Endothelial cell of umbilical vein (primary cell): Measurements from ENCODE around the gene HUWE1. TPM values are rescaled to one million over a fixed set of nuclear protein-coding genes. Genes with fewer than 3 reads are reported as not detected.

Experiments used
- BruUV-seq: library from RNA; stranded (reverse); fragments of 400-500 nt; replicated peaks from 2 replicates; lab custom pipeline; 2021; lab: Mats Ljungman, UMichigan
- CTCF ChIA-PET: fragments of 300-600, 350-600 bp; sonication (Branson Sonifier 250); formaldehyde crosslinking; loops from one replicate; lab custom pipeline; 2021; ENCODE audit warnings: antibody characterized with exemption, inconsistent platforms; lab: Charles Lee
- POLR2A ChIA-PET: fragments of 300-600, 350-600 bp; sonication (Branson Sonifier 250); formaldehyde crosslinking; loops from one replicate; lab custom pipeline; 2021; ENCODE audit warnings: antibody characterized with exemption, inconsistent platforms; lab: Charles Lee
- DNase-seq: peaks from one replicate; pipeline ENCODE4 v3.0.0-alpha.2; 2011; ENCODE audit warnings: low read depth, low spot score
- FAIRE-seq: peaks from 2 replicates; lab custom pipeline; 2011; peaks lifted over from hg19 to GRCh38; lab: Jason Lieb, UNC
- H2AFZ ChIP-seq: 2 replicates; pipeline ENCODE4 v1.6.0; 2012; ENCODE audit warnings: low read depth, low read length, control low read depth, inconsistent platforms
- H3K27ac ChIP-seq: 2 replicates; pipeline ENCODE4 v1.5.1; 2011; ENCODE audit warnings: low read depth, mild to moderate bottlenecking, control low read depth, low read length, moderate library complexity; ENCODE audit not compliant: insufficient read depth
- H3K27me3 ChIP-seq, 2 experiments: 2 replicates each; pipeline versions ENCODE4 v1.6.0 to v1.6.1; 2011; ENCODE audit warnings: low read length in 2 of 2, mixed read lengths in 1 of 2; ENCODE audit not compliant: control insufficient read depth in 2 of 2, insufficient read depth in 2 of 2
- H3K36me3 ChIP-seq, 2 experiments: 2 replicates in 1 of 2; 3 replicates in 1 of 2; pipeline ENCODE4 v1.5.1; 2011; ENCODE audit warnings: low read length in 2 of 2, mild to moderate bottlenecking in 1 of 2, moderate library complexity in 1 of 2; ENCODE audit not compliant: control insufficient read depth in 2 of 2, insufficient read depth in 2 of 2; ENCODE audit errors: extremely low read depth in 1 of 2
- H3K4me1 ChIP-seq: 3 replicates; pipeline ENCODE4 v1.5.1; 2011; ENCODE audit warnings: mild to moderate bottlenecking, low read length; ENCODE audit not compliant: control insufficient read depth, insufficient read depth; ENCODE audit errors: extremely low read depth
- H3K4me2 ChIP-seq: 2 replicates; pipeline ENCODE4 v1.6.1; 2011; ENCODE audit warnings: low read length, control low read depth, mixed read lengths; ENCODE audit not compliant: insufficient read depth
- H3K4me3 ChIP-seq, 3 experiments: fragments of 200-600 bp in 1 of 3; sonication (generic), shearing (Covaris generic) in 1 of 3; replicated peaks in 1 of 3; 2 replicates each; pipeline ENCODE4 v1.5.1; 2011 to 2016; ENCODE audit warnings: control low read depth in 3 of 3, low read length in 3 of 3, mild to moderate bottlenecking in 2 of 3, inconsistent platforms in 1 of 3, low read depth in 1 of 3, moderate library complexity in 1 of 3; ENCODE audit not compliant: insufficient read depth in 1 of 3
- H3K79me2 ChIP-seq: 2 replicates; pipeline ENCODE4 v1.6.0; 2012; ENCODE audit warnings: low read length, inconsistent platforms; ENCODE audit not compliant: control insufficient read depth, insufficient read depth
- H3K9ac ChIP-seq: replicated peaks from 2 replicates; pipeline ENCODE3; 2011; ENCODE audit warnings: low read length, control low read depth; ENCODE audit not compliant: insufficient read depth; ENCODE audit errors: extremely low read depth
- H3K9me1 ChIP-seq: replicated peaks from 3 replicates; pipeline ENCODE4 v1.6.0; 2011; ENCODE audit warnings: mild to moderate bottlenecking, low read length; ENCODE audit not compliant: control insufficient read depth, insufficient read depth; ENCODE audit errors: extremely low read depth
- H3K9me3 ChIP-seq: replicated peaks from 2 replicates; pipeline ENCODE4 v1.5.1; 2012; ENCODE audit warnings: low read length, inconsistent platforms; ENCODE audit not compliant: control insufficient read depth, insufficient read depth
- H4K20me1 ChIP-seq: replicated peaks from 2 replicates; pipeline ENCODE3; 2011; ENCODE audit warnings: mild to moderate bottlenecking, low read length; ENCODE audit not compliant: control insufficient read depth, insufficient read depth; ENCODE audit errors: extremely low read depth
- CTCF ChIP-seq, 2 donors: IDR thresholded peaks; 1 replicate in 1 of 2; 2 replicates in 1 of 2; pipeline ENCODE4 v1.5.1; 2011; ENCODE audit warnings: low read length in 2 of 2, mild to moderate bottlenecking in 2 of 2, moderate library complexity in 2 of 2, control low read depth in 1 of 2, inconsistent platforms in 1 of 2, low read depth in 1 of 2; ENCODE audit not compliant: insufficient read depth in 1 of 2; ENCODE audit errors: extremely low read depth in 1 of 2
- EZH2 ChIP-seq: IDR thresholded peaks from 2 replicates; pipeline ENCODE4 v1.6.1; 2012; ENCODE audit warnings: borderline replicate concordance, low read depth, mild to moderate bottlenecking, moderate library complexity, low read length, inconsistent platforms; ENCODE audit not compliant: severe bottlenecking
- FOS ChIP-seq: IDR thresholded peaks from 2 replicates; pipeline ENCODE4 v1.6.1; 2011; ENCODE audit warnings: mild to moderate bottlenecking, low read length, moderate library complexity, borderline replicate concordance; ENCODE audit not compliant: insufficient read depth
- GATA2 ChIP-seq: IDR thresholded peaks from 2 replicates; pipeline ENCODE4 v1.7.0; 2011; ENCODE audit warnings: low read depth, mild to moderate bottlenecking, moderate library complexity, mixed read lengths, low read length; ENCODE audit not compliant: insufficient read length, insufficient read depth
- JUN ChIP-seq: IDR thresholded peaks from 2 replicates; pipeline ENCODE4 v1.6.1; 2011; ENCODE audit warnings: borderline replicate concordance, low read depth; ENCODE audit not compliant: insufficient read length, insufficient read depth
- MYC ChIP-seq: IDR thresholded peaks from one replicate; pipeline ENCODE4 v1.6.1; 2011; ENCODE audit warnings: mild to moderate bottlenecking, low read depth, low read length
- POLR2A ChIP-seq: IDR thresholded peaks from 2 replicates; pipeline ENCODE4 v1.6.1; 2012; ENCODE audit warnings: low read depth, mild to moderate bottlenecking, control low read depth, low read length
- POLR2AphosphoS5 ChIP-seq: IDR thresholded peaks from 2 replicates; pipeline ENCODE4 v1.6.1; 2012; ENCODE audit warnings: low read depth, mild to moderate bottlenecking, control low read depth, low read length, moderate library complexity; ENCODE audit not compliant: insufficient read depth
- dilution Hi-C: fragments of 300-500 bp; cut with MboI; formaldehyde crosslinking; loops from one replicate; pipeline ENCODE4 v1.15.0; 2019; ENCODE audit warnings: low sequenced_read_pairs; ENCODE audit not compliant: extremely low pct_ligation_motif_present
- intact Hi-C: fragments of 100-400 bp; cut with micrococcal nuclease; formaldehyde crosslinking; loops from one replicate; pipeline ENCODE4 v1.10.0; 2022
- polyA plus RNA-seq, 4 experiments: library from polyadenylated mRNA; depleted of rRNA in 3 of 4; stranded (reverse) in 3 of 4; unstranded in 1 of 4; fragments of >200 nt; gene quantifications; 2 replicates each; pipeline versions ENCODE4 v1.2.1 to v1.2.3, GENCODE V29; 2011 to 2012; ENCODE audit warnings: missing spikeins in 1 of 4
- total RNA-seq: library from RNA; stranded (reverse); gene quantifications from 2 replicates; pipeline ENCODE4 v1.2.3, GENCODE V29; 2021
- TF ChIP-seq, protein P1 (sequence below): IDR thresholded peaks from 2 replicates; pipeline ENCODE4 v1.6.1; 2011; ENCODE audit not compliant: insufficient read depth, insufficient read length

The HUWE1 gene
- total and polyA plus RNA-seq, 2 donors (not counting 3 experiments of a cell fraction or from before 2014, with no cell fraction given): 66.6 to 210 TPM

GRCh38 chrX:53595266-53595810 is 91.2 kb downstream of the HUWE1 start:
- peaks cover 11 to 29% of the 10 kb centered on the region in 2 experiments for H3K36me3 ChIP-seq
- no peak overlapping the region for H2AFZ ChIP-seq
- H3K27me3 ChIP-seq: no peaks in the 10 kb centered on the region
- no peak overlapping the region for H3K9ac ChIP-seq
- CTCF ChIA-PET: no interaction called here
- no peaks in the 10 kb centered on the region for H3K9me3 ChIP-seq
- dilution Hi-C loops: no loop called here
- no peak for TF ChIP-seq POLR2AphosphoS5
- TF ChIP-seq FOS: peak; percentile 40
- no peak for TF ChIP-seq MYC
- TF ChIP-seq CTCF (IDR thresholded peaks at IDR 0.05; ENCODE audit: extremely low read depth in 1 of 2, insufficient read depth in 1 of 2, low read depth in 1 of 2, low read length in 2 of 2): no peak
- TF ChIP-seq EZH2: no peak
- TF ChIP-seq POLR2A: no peak
- TF ChIP-seq, protein P1, sequence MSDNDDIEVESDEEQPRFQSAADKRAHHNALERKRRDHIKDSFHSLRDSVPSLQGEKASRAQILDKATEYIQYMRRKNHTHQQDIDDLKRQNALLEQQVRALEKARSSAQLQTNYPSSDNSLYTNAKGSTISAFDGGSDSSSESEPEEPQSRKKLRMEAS: no peak
- peak; percentile 57 for TF ChIP-seq JUN
- no peak for TF ChIP-seq GATA2
- H3K9me1 ChIP-seq: no peaks in the 10 kb centered on the region
- peaks cover 15% of the 10 kb centered on the region for H3K79me2 ChIP-seq
- no peaks in the 10 kb centered on the region for H4K20me1 ChIP-seq
- intact Hi-C loops: no loop called here
- H3K4me2 ChIP-seq: peak overlapping the region; percentile 31
- peaks cover 46% of the 10 kb centered on the region for H3K4me1 ChIP-seq
- DNase-seq: peak; percentile 40
- H3K27ac ChIP-seq: peak overlapping the region; percentile 37
- peak; percentile 78 for FAIRE-seq
- POLR2A ChIA-PET: no interaction called here
- H3K4me3 ChIP-seq: no peak overlapping the region
- BruUV-seq: no TSS peak
